NCI-H128 (cell line): ENCODE data around the gene KRT74.
"Not testable (repeated sequence)": the region's sequence is repeated elsewhere in the genome, so short reads cannot be mapped to it uniquely, and the experiment has no call there.

Experiments
- DNase-seq: peaks from one replicate; lab custom pipeline; 2025; ENCODE audit not compliant: unreplicated experiment; lab: John Stamatoyannopoulos, UW

Gene KRT74

GRCh38 chr12:52603314-52603713 lies 29.7 kb upstream of the KRT74 start:
- no peak for DNase-seq

- DNase-seq = no peak
Observed at GRCh38 chr12:52602552-52602951, 28.9 kb upstream of the KRT74 start.

DNA sequence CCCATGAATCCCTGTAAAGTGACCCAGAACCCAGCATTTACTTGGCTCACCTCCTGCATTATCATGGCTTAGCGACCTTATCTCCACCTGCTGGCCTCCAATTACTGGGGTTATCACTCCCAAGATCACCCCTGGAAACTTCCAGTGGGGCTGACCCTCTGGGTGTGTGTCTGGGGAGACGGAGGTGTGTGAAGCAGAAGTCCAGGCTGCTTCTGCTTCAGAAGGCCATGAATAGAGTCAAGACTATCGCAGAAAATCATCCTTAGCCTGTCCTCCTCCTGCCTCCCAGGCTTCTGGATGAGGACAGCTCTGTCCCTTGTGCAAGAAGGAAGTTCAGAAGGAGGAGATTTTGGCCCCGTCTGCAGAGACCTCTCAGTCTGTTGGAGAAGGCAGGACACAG lies 28.0 kb upstream of the KRT74 start:
- no peak for DNase-seq

DNA sequence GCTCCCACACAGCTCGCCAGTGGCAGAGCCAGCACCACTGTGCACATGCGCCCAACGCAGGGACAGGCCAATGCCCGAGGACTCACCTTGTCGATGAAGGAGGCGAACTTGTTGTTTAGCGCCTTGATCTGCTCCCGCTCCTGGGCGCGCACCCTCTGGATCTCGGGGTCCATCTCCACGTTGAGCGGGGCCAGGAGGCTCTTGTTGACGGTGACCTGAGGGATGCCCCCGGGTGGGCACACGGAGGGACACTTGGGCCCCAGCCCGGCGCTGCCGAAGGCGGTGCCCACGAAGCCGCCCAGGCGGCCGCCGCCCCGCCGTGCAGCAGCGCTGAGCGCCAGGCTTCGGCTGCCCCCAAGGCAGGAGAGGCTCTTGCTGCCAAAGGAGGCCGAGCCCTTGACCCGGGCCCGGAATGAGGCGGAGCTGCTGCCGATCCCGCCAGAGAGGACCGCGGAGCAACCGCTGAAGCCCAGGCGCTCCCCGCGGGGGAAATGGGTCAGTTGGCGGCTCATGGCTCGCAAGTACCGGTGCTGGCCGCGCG lies 27.4 kb upstream of the KRT74 start, which contains the start of gene KRT72:
Gene KRT72, minus strand, starts transcription at position 523 of the 541 bp plus-strand sequence. Its CDS starts 11 bp downstream, at position 512.
- DNase-seq = no peak

- DNase-seq = no peak
Observed at GRCh38 chr12:52600475-52600874, 26.8 kb upstream of the KRT74 start.

DNA sequence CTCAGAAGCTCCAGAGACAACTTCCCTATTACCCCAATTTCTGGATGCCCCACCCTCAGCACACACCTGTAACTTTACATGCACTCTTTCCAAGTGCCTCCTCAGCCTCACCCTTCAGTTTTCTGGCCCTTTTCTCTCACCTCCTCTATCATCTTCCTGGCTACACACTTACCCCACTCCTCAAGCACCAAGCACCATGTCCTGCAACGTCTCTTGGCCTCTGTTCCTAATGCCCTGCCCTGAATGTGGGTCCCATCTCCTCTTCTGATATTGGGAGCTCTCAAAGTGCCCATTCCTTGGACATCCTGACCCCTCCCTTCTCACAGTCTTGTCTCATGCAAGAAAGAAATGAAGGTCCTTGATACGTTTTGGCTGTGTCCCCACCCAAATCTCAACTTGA lies 26.4 kb upstream of the KRT74 start:
- no peak for DNase-seq

GRCh38 chr12:52598966-52599365 lies 25.3 kb upstream of the KRT74 start:
- DNase-seq = no peak

GRCh38 chr12:52594237-52594636 lies 20.6 kb upstream of the KRT74 start:
- DNase-seq = not testable (repeated sequence)

DNA sequence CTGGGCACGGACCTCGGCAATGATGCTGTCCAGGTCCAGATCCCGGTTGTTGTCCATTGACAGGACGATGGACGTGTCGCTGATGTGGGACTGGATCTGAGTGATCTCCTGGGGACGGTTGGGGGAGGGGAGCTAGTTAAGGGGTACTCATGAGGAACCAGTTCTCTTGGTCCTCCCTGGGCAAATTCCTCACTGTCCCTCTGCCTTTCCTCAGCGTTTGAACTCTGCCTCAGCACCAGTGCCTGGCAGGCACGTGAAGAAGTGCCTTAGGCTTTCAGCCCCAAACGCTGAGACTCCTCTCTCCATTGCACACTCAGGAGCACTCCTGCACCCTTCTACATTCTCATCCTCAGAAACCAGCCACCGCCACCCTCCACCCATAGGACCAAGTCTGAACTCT lies 17.9 kb upstream of the KRT74 start:
- no peak for DNase-seq

GRCh38 chr12:52590021-52590420 lies 16.4 kb upstream of the KRT74 start:
- no peak for DNase-seq

DNA sequence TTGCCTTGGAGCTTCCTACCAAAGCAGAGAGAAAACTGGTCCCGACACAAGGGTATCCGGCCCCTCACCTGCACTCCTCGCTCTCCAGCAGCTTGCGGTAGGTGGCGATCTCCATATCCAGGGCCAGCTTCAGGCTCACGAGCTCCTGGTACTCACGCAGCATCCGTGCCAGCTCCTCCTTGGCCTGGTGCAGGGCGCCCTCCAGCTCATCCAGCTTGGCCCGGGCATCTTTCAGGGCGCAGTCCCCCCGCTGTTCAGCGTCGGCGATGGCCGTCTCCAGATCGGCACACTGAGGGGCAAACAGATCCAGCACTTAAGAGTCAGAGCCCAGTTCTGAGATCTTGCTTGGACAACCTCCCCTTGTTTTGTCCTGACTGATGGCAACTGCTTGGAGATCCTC lies 13.9 kb upstream of the KRT74 start:
- no peak for DNase-seq

GRCh38 chr12:52585946-52586345 lies 12.3 kb upstream of the KRT74 start:
- DNase-seq = no peak

DNA sequence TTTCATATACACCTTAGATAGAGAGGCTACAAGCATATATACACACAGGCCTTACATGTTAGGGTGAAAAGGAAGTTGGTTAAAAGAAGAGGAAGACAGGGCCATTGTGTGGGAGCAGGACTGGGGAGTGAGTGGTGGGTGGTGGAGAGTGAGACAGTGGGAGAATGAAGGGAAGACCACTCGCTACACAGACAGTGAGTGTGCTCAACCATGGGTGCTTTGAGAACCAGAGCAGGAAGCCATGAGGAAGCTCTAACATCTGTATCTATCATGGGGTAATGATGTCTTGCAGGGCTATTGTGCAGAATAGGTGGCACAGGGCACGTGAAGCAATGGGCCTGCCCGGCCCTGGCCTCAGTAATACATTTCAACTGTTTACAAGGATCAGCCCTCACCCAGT lies 11.4 kb upstream of the KRT74 start:
- DNase-seq = no peak

DNA sequence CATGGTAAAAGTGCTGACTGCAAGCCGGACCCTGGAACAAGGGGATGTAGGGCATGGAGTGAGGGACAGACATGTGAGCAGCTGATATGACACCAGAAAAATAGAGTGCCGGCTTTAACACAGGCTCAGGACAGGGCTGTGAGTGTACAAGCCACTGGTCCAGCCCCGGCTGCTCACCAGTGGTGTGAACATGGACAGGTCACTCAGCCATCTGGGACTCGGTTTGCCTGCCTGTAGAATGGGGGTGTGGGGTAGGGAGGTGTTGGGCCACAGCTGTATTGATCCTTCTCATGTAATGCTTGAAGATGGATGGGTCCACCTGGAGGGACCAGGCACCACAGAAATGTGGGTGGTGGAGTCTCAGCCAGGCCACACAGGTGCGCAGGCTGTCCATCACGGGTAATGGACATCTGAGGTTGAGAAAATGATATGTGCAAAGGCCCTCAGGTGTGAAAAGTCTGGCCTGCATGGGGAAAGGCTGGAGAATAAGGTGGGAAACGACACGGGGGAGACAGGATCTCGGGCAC lies 10.6 kb upstream of the KRT74 start:
- no peak for DNase-seq

DNA sequence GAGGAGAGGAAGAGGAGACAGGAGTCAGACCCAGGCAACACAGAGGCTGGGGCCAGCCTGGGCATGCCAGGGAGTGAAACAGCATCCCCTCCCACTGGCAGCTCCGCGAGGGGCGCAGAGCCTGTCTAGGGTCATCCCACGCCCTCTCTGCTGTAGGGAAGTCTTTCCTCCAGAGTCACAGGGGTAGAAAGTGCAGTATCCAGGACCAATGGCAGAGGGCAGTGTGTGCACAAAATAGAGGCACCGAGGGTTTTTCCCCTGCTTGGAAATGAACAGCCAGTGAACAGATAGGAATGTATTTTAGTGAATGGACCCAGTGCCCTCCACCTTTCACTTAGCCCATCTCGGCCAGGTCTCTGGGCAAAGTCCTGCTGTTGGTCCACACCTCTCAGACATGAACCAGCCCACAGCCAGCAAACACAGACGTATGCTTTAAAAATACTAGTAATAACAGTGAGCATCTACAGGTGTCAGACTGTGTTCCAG lies 9.4 kb upstream of the KRT74 start:
- DNase-seq = peak; percentile 39

DNA sequence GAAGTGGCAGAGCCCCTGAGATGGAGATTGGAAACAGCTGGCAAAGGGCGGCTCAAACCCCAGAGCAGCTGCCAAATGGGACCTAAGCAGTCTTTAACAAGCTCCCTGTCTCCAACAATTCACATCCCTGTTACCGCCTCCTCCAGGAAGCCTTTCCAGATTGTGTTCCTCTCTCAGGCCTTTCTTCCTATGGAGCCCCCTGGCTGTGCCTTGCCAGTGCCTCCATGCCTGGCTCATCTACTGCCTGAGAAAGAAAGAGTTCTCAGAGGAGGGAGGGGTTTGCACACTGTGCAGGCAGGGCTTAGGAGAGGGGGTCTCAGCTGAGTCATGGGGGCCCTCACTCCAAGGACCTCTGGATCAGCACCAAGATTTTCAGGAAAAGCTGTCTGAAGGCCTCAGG lies 8.8 kb upstream of the KRT74 start:
- no peak for DNase-seq

DNA sequence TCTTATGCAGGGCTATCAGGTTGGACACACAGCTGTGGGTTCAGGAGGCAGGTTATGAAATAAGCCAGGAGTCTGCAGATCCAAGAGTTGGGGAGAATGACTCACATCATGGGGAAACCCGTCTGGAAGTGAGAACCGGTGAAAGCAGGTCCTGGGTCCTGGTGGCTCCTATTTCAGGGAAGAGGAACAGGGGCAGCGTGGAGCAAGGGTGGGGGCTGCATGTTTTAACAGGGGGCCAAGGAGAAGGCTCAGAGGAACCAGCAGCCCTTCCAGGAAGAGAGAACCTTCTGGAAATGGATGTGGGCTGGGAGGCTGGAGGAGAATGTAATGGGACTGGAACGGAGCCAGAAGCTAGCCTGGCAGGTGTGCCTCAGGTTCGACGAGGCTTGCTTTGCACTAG lies 7.8 kb upstream of the KRT74 start:
- DNase-seq = no peak

- DNase-seq = no peak
Observed at GRCh38 chr12:52581066-52581465, 7.4 kb upstream of the KRT74 start.

GRCh38 chr12:52580496-52580895 lies 6.9 kb upstream of the KRT74 start:
- DNase-seq = no peak

DNA sequence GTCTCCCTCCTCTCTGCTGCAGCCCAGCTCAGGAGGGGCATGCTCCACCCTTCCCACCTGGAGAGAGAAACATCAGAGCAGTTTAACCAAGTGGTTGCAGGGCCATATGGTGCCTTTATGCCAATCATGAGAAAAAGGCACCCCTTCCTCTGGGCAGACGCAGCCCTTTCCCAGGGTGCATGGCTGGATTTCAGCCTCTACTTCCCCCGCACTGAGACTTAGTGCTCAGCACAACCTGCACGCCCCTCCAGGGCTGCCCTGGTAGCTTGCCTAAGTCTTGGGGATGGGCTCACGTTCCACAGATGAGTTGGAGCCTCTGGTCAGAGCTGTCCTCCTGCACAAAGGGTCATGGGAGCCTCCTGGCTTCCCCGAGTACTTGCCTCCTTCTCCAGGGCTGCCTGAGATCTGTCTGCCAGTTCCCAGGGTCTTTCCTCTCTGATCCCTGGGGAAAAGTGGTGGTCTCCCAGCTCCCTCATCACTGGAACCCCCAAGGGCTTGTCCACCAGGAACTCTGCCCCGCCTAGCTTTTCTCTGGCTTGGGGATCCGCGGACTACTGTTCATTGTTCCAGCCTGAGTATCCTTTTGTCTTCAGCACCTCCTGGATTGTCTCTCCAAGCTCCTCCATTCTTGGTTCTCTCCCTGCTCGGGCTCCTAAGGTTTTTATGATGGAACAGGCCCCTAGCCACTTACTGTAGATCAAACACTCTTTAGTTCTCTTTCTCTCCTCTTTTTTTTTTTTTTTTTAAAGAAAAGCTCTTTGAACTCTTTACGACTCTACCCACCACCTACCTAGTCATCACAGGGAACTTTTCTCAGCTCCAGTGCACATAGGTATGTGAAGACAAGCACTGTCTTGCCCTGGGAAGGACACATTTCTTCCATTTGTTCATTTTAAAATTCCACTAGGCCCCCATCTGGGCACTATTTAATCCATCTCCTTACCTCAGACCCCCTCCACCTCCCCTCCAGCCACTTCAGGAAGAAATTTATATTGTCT lies 6.1 kb upstream of the KRT74 start:
- no peak for DNase-seq

GRCh38 chr12:52578469-52578868 lies 4.8 kb upstream of the KRT74 start:
- no peak for DNase-seq

GRCh38 chr12:52577316-52577715 lies 3.7 kb upstream of the KRT74 start:
- no peak for DNase-seq
